GM12801 (cell line): ENCODE results near the gene MLPH.

Experiments used
- TF ChIP-seq, protein P1 (sequence below): IDR thresholded peaks from one replicate; pipeline ENCODE4 v1.5.1; 2011; ENCODE audit warnings: control low read depth; ENCODE audit not compliant: insufficient read length; ENCODE audit errors: extremely low read depth

MLPH gene

DNA sequence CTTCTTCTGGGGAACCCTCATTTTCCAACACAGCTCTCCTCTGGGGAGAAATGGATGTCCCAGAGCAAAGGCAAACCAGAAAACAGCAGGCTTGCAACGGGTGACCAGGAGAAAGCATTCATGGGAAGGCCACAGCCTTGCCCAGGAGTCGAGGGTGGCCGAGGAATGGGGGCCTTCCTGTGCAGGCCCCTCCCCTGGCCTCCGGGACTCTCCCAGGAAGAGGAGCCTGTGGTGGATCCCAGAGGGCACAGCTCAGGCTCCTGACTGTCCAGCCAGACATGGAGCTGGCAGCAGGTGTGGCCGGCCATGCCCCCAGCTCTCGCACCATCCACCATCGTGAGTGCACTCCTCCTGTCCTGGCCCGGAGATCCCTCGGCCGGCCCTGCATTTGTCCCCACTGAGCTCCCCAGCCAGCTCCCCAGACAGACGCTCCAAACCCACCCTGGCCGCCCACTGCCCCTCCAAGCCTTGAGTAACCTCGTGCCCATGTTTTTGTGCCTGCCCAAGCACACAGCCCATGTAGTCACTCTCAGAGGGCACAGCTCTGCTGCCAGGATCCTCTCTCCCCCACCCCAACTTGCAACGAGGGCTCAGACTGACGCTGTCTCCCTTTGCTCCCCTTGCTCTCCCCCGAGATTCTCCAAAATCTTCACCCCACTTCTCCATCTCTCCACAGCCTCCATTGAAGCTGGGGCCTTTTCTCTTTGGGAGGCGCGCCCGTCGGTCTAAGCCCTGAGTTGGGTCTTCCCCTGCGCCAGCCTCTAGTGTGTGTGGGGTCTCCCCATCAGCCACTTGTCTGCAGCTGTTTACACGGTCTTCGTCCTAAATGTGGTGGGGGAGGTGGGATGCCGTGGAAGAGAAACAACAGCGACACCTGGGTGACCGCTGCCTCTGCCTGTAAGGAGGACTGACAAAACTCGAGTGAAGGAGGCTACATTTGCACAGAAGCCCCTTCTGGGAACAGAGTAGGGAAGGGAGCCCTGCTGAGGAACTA, 89.1 kb downstream of the MLPH start:
- TF ChIP-seq, protein P1, sequence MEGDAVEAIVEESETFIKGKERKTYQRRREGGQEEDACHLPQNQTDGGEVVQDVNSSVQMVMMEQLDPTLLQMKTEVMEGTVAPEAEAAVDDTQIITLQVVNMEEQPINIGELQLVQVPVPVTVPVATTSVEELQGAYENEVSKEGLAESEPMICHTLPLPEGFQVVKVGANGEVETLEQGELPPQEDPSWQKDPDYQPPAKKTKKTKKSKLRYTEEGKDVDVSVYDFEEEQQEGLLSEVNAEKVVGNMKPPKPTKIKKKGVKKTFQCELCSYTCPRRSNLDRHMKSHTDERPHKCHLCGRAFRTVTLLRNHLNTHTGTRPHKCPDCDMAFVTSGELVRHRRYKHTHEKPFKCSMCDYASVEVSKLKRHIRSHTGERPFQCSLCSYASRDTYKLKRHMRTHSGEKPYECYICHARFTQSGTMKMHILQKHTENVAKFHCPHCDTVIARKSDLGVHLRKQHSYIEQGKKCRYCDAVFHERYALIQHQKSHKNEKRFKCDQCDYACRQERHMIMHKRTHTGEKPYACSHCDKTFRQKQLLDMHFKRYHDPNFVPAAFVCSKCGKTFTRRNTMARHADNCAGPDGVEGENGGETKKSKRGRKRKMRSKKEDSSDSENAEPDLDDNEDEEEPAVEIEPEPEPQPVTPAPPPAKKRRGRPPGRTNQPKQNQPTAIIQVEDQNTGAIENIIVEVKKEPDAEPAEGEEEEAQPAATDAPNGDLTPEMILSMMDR, result no peak

DNA sequence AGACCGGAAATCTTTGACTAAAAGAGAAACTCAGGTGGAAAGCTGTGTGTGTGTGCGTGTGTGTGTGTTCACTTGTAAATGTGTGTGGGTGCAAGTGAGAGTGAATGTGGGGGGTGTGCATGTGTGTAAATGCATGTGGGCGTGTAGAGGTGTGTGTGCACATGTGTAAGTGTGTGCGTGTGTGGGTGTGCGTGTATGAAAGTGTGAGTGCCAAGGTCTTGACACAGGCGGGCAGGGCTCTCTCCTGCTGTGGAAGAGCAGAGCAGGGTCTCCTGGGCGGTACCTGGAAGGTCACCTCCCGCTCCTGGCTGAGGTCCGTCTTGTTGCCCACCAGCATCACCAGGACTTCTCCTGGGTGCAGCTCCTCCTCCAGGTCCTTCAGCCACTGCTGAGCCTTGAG, 89.9 kb downstream of the MLPH start:
- TF ChIP-seq, protein P1, result no peak

DNA sequence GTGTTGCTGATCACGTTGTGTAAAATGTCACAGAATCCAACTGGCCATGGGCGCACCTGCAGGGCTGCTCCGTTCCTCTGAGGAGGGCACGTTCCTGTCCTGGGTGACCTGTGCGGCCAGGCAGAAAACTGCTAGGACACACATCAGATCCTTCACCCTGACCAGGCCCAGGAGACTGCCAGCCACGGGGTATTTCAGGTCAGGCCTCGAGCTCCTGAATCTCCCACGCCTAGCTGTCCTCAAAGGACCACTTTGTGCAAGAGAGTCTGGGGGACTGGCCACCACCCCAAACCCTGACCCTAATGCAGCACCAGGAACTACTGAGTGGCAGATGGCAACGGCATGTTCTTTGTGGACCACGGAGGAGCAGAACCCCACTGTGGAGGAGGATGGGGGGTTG, 90.4 kb downstream of the MLPH start:
- TF ChIP-seq, protein P1, result no peak

- TF ChIP-seq, protein P1, result no peak
These were observed 91.2 kb downstream of the MLPH start for GRCh38 chr2:237577956-237578870.

DNA sequence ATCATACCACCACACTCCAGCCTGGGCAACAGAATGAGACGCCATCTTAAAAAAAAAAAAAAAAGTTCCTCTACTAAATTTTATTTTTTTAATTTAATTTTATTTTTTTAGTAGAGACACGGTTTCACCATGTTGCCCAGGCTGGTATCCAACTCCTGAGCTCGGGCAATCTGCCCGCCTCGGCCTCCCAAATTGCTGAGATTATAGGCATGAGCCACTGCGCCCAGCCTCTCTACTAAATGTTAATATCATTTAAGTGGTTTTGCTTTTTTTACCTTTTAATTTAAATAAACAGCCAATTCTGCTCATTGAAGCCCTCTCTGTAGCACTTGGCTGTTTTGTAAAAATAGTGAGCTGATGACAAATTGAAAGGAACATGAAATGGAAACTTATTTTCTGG, 94.3 kb downstream of the MLPH start:
- TF ChIP-seq, protein P1, result no peak

DNA sequence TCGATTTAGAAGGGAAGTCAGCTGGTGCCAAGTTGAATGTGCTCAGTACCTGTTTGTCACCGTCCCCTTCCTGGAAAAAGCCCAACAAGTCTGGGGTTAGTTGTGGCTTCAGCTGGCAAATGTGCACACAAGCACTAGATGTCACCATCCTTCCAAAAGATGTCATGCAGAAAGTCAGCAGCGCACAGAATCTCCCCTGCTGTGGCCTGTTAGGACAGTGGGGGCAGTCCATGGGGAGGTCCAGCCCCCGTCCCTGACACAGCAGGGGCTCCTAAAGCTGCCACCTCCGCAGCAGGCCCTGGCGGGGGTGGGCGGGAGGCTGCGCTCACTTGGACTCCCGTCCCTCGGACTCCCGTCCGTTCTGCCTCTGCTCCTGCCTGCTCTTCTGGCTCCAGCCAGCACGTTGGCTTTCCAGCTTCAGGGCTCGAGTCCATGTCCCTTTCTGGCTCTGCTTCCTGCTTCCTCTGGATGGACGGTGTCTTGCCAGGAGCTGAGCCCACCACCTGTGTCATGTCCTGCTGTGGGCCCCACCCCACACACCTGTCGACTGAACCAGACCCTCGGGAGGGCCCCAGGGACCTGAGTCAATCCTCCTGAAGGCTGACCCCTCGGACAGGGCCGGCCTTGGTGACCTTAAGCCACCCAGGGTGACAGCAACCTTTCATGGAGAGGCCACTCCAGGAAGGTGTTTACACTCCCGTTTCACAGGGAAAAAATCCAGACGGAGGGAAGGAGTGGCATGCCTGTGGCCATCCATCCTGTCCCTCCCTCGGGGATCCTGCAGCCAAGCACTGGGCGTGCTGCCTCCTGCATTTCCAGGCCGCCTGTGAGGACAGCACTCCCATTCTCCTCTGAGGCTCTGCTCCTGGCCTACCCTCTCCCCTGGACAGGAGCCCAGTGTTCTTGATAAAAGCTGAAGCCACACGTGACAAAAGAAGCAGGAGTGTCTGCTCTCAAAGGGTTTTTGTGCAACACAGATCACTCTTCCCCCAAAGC, 95.0 kb downstream of the MLPH start:
- TF ChIP-seq, protein P1, result no peak
